ENCODE measurements around the gene GGACT. TPM values are rescaled to one million over a fixed set of nuclear protein-coding genes. Genes with fewer than 3 reads are reported as not detected.

GGACT gene
- total RNA-seq, 3 donors from 2014 or later (not counting 1 experiment from before 2014, with no cell fraction given) = 8.8 to 16.4 (median 15.1) TPM

DNA sequence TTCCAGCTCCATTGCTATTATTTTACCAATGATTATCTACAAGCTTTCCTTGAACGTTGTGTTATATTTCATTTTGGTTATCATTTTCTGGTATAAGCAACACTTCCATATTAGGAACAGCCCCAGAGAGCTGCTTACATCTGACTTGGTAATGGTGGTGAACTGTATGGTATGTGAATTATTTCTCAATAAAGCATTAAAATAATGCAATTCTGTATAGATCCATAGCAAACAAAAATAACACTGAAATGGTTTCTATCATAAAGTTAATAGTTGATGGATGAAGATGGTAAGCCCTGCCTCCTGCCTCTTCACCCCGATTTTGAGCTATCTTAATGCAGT, 27.5 kb downstream of the GGACT start:
- Mint-ChIP-seq H3K27me3 (ENCODE audit: low read depth in 2 of 2) (no peaks in the 10 kb centered on the region), H3K27ac (no peak overlapping the region), H3K4me3 (no peak overlapping the region), H3K36me3 (no peaks in the 10 kb centered on the region), H3K4me1 (peaks cover 4 to 17% of the 10 kb centered on the region in 2 donors), H3K9me3 (no peaks in the 10 kb centered on the region)
- H3K36me3 ChIP-seq (ENCODE audit: control insufficient read depth, insufficient read depth, low read length) = no peaks in the 10 kb centered on the region
- no peaks in the 10 kb centered on the region for H3K27me3 ChIP-seq (ENCODE audit: control insufficient read depth, insufficient read depth, low read length)
- H3K4me1 ChIP-seq (ENCODE audit: control insufficient read depth, insufficient read depth, low read length) = no peaks in the 10 kb centered on the region
- H3K27ac ChIP-seq (ENCODE audit: low read length) = no peak overlapping the region
- ATAC-seq (no peak), DNase-seq (no peak)
- no peaks in the 10 kb centered on the region for H3K9me3 ChIP-seq (ENCODE audit: control insufficient read depth, insufficient read depth, low read length)
- no peak overlapping the region for H3K4me3 ChIP-seq (ENCODE audit: low read length)
- TF ChIP-seq, protein P1, sequence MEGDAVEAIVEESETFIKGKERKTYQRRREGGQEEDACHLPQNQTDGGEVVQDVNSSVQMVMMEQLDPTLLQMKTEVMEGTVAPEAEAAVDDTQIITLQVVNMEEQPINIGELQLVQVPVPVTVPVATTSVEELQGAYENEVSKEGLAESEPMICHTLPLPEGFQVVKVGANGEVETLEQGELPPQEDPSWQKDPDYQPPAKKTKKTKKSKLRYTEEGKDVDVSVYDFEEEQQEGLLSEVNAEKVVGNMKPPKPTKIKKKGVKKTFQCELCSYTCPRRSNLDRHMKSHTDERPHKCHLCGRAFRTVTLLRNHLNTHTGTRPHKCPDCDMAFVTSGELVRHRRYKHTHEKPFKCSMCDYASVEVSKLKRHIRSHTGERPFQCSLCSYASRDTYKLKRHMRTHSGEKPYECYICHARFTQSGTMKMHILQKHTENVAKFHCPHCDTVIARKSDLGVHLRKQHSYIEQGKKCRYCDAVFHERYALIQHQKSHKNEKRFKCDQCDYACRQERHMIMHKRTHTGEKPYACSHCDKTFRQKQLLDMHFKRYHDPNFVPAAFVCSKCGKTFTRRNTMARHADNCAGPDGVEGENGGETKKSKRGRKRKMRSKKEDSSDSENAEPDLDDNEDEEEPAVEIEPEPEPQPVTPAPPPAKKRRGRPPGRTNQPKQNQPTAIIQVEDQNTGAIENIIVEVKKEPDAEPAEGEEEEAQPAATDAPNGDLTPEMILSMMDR (IDR thresholded peaks at IDR 0.05) = no peak
- WGBS (ENCODE audit: insufficient coverage) = 100% methylated on average over 1 of the region's 2 CpGs
- intact Hi-C loops (cut with micrococcal nuclease) = no loop called here

DNA sequence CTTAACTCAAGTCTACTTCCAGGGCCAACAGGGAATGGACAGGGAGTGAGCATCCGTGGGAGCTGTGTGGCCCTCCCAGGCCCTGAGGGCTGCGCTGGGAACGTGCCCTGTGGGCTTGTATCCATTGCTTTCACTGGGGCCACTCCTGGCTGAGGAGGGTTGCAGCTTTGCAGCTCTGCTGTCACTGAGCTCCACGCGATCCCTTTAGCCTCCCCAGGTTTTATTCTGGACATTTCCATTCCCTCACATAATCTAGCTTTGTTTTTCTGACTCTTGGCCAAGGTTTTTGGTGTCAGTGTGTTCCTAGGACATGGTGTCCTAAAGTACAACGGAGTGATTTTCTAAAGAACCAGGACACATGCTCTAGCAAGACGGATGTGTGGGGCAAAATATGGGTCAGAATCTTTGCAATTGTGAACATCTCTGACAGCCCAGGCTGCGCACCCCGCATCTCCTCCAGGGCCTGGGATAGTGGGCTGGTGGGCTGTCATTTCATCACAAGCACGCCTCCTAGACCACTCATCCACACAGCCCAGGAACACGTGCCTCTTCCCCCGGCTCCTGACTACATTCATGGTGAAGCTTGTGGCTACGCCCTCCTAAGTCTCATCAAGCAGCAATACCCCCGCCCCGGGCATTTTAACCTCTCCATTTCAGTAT, 28.0 kb downstream of the GGACT start:
- intact Hi-C loops (cut with micrococcal nuclease) = no loop called here
- ATAC-seq (no peak), DNase-seq (no peak)
- WGBS (ENCODE audit: insufficient coverage) = 97% methylated on average over 15 of the region's 15 CpGs
- H3K9me3 ChIP-seq (ENCODE audit: control insufficient read depth, insufficient read depth, low read length) = no peaks in the 10 kb centered on the region
- Mint-ChIP-seq H3K36me3 (no peaks in the 10 kb centered on the region), H3K9me3 (no peaks in the 10 kb centered on the region), H3K4me1 (peaks cover 4 to 13% of the 10 kb centered on the region in 2 donors), H3K27me3 (ENCODE audit: low read depth in 2 of 2) (no peaks in the 10 kb centered on the region), H3K27ac (no peak overlapping the region), H3K4me3 (no peak overlapping the region)
- no peak overlapping the region for H3K4me3 ChIP-seq (ENCODE audit: low read length)
- H3K27ac ChIP-seq (ENCODE audit: low read length) = no peak overlapping the region
- H3K4me1 ChIP-seq (ENCODE audit: control insufficient read depth, insufficient read depth, low read length) = no peaks in the 10 kb centered on the region
- TF ChIP-seq, protein P1 (IDR thresholded peaks at IDR 0.05) = no peak
- no peaks in the 10 kb centered on the region for H3K27me3 ChIP-seq (ENCODE audit: control insufficient read depth, insufficient read depth, low read length)
- H3K36me3 ChIP-seq (ENCODE audit: control insufficient read depth, insufficient read depth, low read length) = no peaks in the 10 kb centered on the region

DNA sequence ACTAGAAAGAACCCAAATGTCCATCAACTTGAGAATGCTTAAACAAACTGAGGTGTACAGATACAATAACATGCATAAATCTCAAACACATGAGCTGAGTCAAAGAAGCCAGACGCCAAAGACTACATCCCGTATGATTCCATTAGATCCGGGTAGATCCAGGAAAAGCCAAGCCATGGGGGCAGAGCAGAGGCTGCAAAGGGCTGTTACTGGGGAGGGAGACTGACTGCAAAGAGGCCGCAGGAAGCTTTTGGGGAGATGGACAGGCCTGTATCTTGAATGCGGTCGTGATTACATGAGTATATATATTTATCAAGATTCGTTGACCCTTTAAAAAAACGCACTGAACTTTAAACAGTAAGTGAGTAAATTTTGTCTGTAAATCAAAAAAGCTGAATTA, 28.7 kb downstream of the GGACT start:
- TF ChIP-seq, protein P1 (IDR thresholded peaks at IDR 0.05) = no peak
- ATAC-seq = no peak
- DNase-seq = no peak
- no peak overlapping the region for H3K27ac Mint-ChIP-seq
- intact Hi-C loops (cut with micrococcal nuclease) = no loop called here
- H3K4me1 ChIP-seq (ENCODE audit: control insufficient read depth, insufficient read depth, low read length) = no peaks in the 10 kb centered on the region
- H3K36me3 Mint-ChIP-seq = no peaks in the 10 kb centered on the region
- no peak overlapping the region for H3K4me3 Mint-ChIP-seq
- no peaks in the 10 kb centered on the region for H3K9me3 ChIP-seq (ENCODE audit: control insufficient read depth, insufficient read depth, low read length)
- 93% methylated on average over 8 of the region's 8 CpGs for WGBS (ENCODE audit: insufficient coverage)
- H3K36me3 ChIP-seq (ENCODE audit: control insufficient read depth, insufficient read depth, low read length) = no peaks in the 10 kb centered on the region
- no peak overlapping the region for H3K4me3 ChIP-seq (ENCODE audit: low read length)
- no peaks in the 10 kb centered on the region for H3K27me3 ChIP-seq (ENCODE audit: control insufficient read depth, insufficient read depth, low read length)
- H3K9me3 Mint-ChIP-seq = no peaks in the 10 kb centered on the region
- peaks cover 4 to 10% of the 10 kb centered on the region in 2 donors for H3K4me1 Mint-ChIP-seq
- H3K27ac ChIP-seq (ENCODE audit: low read length) = no peak overlapping the region
- H3K27me3 Mint-ChIP-seq (ENCODE audit: low read depth in 2 of 2) = no peaks in the 10 kb centered on the region

DNA sequence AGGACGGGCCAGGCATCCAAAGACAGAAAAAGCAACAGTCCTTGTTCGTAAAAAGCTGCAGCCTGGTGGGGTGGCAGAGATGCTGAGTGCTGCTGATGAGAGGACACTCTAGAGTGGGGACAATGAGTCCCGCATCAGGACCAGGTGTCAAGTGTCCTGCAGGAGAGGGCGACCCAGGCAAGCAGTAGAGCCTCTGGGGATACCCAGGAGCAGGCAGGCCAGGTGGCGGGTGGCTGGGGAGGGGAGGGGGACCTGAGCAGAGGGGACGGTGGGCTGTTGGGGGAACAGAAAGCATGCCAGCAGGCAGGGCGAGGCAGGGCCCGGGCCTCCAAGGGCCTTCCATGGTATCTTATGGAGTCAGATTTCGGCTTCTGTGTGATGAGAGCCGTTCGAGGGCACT, 35.8 kb downstream of the GGACT start:
- H3K9me3 ChIP-seq (ENCODE audit: control insufficient read depth, insufficient read depth, low read length) = no peaks in the 10 kb centered on the region
- no peaks in the 10 kb centered on the region for H3K36me3 ChIP-seq (ENCODE audit: control insufficient read depth, insufficient read depth, low read length)
- no peaks in the 10 kb centered on the region for H3K4me1 ChIP-seq (ENCODE audit: control insufficient read depth, insufficient read depth, low read length)
- no peak for DNase-seq
- H3K36me3 Mint-ChIP-seq = no peaks in the 10 kb centered on the region
- H3K4me1 Mint-ChIP-seq = peaks cover 4 to 6% of the 10 kb centered on the region in 2 donors
- WGBS (ENCODE audit: insufficient coverage) = 95% methylated on average over 11 of the region's 11 CpGs
- no peak for ATAC-seq
- H3K4me3 Mint-ChIP-seq = no peak overlapping the region
- intact Hi-C loops (cut with micrococcal nuclease) = no loop called here
- H3K9me3 Mint-ChIP-seq = no peaks in the 10 kb centered on the region
- H3K27ac Mint-ChIP-seq = no peak overlapping the region
- no peak overlapping the region for H3K27ac ChIP-seq (ENCODE audit: low read length)
- H3K27me3 Mint-ChIP-seq (ENCODE audit: low read depth in 2 of 2) = no peaks in the 10 kb centered on the region
- TF ChIP-seq, protein P1 (IDR thresholded peaks at IDR 0.05) = no peak
- no peak overlapping the region for H3K4me3 ChIP-seq (ENCODE audit: low read length)
- no peaks in the 10 kb centered on the region for H3K27me3 ChIP-seq (ENCODE audit: control insufficient read depth, insufficient read depth, low read length)

Measured in natural killer cell (primary cell).